Breast epithelium (tissue), 4 donors: ENCODE results near the gene TPTE. TPM values are rescaled to one million over a fixed set of nuclear protein-coding genes. Genes with fewer than 3 reads are reported as not detected.
"Not testable (repeated sequence)": the region's sequence is repeated elsewhere in the genome, so short reads cannot be mapped to it uniquely, and the experiment has no call there.

Experiments
- DNase-seq, 2 donors: peaks; one replicate each; pipeline ENCODE4 v3.0.0-alpha.2; 2019; ENCODE audit warnings: low spot score in 2 of 2
- H3K27ac ChIP-seq, 2 donors: fragments of 200-600 bp; sonication (generic) in 1 of 2; one replicate each; pipeline ENCODE4 v1.5.1; 2016 to 2019; ENCODE audit warnings: mild to moderate bottlenecking in 1 of 2
- H3K27me3 ChIP-seq, 2 donors: fragments of 200-600 bp; sonication (generic) in 1 of 2; one replicate each; pipeline versions ENCODE4 v1.5.1 to v1.6.0; 2017 to 2019; ENCODE audit warnings: control low read depth in 1 of 2, mild to moderate bottlenecking in 1 of 2
- H3K36me3 ChIP-seq: fragments of 200-600 bp; one replicate; pipeline ENCODE4 v1.5.1; 2019
- H3K4me1 ChIP-seq, 2 donors: fragments of 200-600 bp; sonication (generic); one replicate each; pipeline ENCODE4 v1.5.1; 2016 to 2019; ENCODE audit warnings: control low read depth in 1 of 2
- H3K4me3 ChIP-seq, 3 donors: fragments of 200-600 bp; sonication (generic); 1 replicate in 2 of 3; 2 replicates in 1 of 3; pipeline ENCODE4 v1.5.1; 2016 to 2019; ENCODE audit warnings: mild to moderate bottlenecking in 3 of 3, moderate library complexity in 2 of 3
- H3K9me3 ChIP-seq, 2 donors: fragments of 200-600 bp; sonication (generic) in 1 of 2; one replicate each; pipeline ENCODE4 v1.5.1; 2016 to 2019; ENCODE audit warnings: control low read depth in 1 of 2
- POLR2A ChIP-seq: fragments of 450-650 bp; IDR thresholded peaks from one replicate; pipeline ENCODE4 v1.6.1; 2016; ENCODE audit warnings: antibody characterized with exemption, mild to moderate bottlenecking, moderate library complexity
- POLR2AphosphoS5 ChIP-seq, 3 donors: sonication (generic); formaldehyde crosslinking; IDR thresholded peaks; one replicate each; pipeline ENCODE4 v1.6.1; 2017; ENCODE audit warnings: antibody characterized with exemption in 3 of 3
- intact Hi-C: fragments of 100-400 bp; cut with DNase I; formaldehyde crosslinking; loops from one replicate; pipeline ENCODE4 v1.15.1; 2023; ENCODE audit warnings: low total_unique reads
- total RNA-seq, 3 donors: library from RNA; depleted of rRNA; stranded (reverse); fragments of >200 nt; gene quantifications; one replicate each; pipeline ENCODE4 v1.1.0, GENCODE V29; 2016
- TF ChIP-seq, protein P1 (sequence below), 3 donors: fragments of 450-650 bp; IDR thresholded peaks; one replicate each; pipeline ENCODE4 v1.5.1; 2016 to 2017; ENCODE audit warnings: antibody characterized with exemption in 3 of 3, mild to moderate bottlenecking in 3 of 3, moderate library complexity in 3 of 3

TPTE gene
- not detected for total RNA-seq

DNA sequence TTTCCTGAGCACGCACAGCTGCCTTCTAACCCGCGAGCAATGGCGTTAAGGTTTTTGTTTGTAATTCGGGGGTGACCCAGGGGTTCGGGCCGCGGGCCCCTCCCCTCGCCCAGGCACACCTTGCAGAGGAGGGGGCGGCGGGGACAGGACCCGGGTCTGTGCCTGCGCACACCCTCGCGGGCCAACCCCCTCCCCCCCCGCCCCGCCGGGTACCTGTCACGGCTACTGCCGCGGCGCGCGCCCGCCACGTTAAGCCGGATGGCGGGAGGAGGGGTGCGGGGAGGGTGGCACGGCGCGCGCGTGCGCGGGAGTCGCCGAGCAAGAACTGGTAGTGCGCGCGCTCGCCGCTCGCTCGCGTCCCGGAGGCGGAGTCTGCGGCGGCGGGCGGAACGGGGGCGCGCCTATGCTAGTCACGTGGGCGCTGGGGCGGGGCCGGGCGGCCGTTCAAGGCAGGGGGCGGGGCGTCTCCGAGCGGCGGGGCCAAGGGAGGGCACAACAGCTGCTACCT, at the start of gene TPTE:
TSS of gene TPTE (plus strand) at position 493 of the 508 bp plus-strand sequence. CDS start 17,141 bp downstream, outside the sequence.
- Histone ChIP-seq H3K4me3 (no peak within 1 kb of the TSS), H3K4me1 (no peaks in the 10 kb centered on the region), H3K27me3 (no peaks in the 10 kb centered on the region), H3K9me3 (peaks cover 34 to 59% of the 10 kb centered on the region in 2 donors), H3K27ac (no peak within 1 kb of the TSS), H3K36me3 (no peaks in the 10 kb centered on the region)
- no peak for TF ChIP-seq POLR2AphosphoS5 (IDR thresholded peaks at IDR 0.05)
- TF ChIP-seq, protein P1, sequence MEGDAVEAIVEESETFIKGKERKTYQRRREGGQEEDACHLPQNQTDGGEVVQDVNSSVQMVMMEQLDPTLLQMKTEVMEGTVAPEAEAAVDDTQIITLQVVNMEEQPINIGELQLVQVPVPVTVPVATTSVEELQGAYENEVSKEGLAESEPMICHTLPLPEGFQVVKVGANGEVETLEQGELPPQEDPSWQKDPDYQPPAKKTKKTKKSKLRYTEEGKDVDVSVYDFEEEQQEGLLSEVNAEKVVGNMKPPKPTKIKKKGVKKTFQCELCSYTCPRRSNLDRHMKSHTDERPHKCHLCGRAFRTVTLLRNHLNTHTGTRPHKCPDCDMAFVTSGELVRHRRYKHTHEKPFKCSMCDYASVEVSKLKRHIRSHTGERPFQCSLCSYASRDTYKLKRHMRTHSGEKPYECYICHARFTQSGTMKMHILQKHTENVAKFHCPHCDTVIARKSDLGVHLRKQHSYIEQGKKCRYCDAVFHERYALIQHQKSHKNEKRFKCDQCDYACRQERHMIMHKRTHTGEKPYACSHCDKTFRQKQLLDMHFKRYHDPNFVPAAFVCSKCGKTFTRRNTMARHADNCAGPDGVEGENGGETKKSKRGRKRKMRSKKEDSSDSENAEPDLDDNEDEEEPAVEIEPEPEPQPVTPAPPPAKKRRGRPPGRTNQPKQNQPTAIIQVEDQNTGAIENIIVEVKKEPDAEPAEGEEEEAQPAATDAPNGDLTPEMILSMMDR (IDR thresholded peaks at IDR 0.05), result no peak
- TF ChIP-seq POLR2A, result no peak
- no peak for DNase-seq
- intact Hi-C loops, result no loop called here

DNA sequence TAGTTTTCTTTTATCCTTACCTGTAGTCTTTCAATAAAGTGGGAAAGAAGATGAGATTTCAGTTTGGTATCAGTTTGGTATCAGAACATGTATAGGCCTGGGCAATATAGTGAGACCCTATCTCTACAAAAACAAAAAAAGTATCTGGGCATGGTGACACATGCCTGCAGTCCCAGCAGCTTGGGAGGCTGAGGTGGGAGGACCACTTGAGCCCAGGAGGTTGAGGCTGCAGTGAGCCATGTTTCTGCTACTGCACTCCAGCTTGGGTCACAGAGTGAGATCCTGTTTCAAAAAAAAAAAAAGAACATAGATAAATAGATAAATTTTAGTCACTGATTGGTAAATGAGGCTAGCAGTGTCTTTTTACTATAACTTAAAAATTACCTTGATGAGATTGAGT, 49.4 kb upstream of the TPTE start:
- H3K9me3 ChIP-seq, intact Hi-C loops, H3K36me3 ChIP-seq, H3K27me3 ChIP-seq, DNase-seq, H3K4me1 ChIP-seq, H3K27ac ChIP-seq, H3K4me3 ChIP-seq: not testable (repeated sequence)

DNA sequence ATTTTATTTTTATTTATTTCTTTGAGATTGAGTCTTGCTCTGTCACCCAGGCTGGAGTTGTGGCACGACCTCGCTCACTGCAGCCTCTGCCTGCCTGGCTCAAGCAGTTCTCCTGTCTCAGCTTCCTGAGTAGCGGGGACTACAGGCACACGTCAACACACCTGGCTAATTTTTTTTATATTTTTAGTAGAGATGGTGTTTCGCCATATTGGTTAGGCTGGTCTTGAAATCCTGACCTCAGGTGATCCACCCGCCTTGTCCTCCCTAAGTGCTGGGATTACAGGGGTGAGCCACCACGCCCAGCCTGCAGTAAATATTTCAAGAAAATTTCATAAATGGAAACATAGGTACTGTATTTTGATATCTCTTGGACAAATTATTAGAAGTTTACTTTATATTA, 43.6 kb upstream of the TPTE start:
- H3K9me3 ChIP-seq, DNase-seq, H3K4me1 ChIP-seq, intact Hi-C loops, H3K27ac ChIP-seq, H3K27me3 ChIP-seq, H3K4me3 ChIP-seq, H3K36me3 ChIP-seq: not testable (repeated sequence)

DNA sequence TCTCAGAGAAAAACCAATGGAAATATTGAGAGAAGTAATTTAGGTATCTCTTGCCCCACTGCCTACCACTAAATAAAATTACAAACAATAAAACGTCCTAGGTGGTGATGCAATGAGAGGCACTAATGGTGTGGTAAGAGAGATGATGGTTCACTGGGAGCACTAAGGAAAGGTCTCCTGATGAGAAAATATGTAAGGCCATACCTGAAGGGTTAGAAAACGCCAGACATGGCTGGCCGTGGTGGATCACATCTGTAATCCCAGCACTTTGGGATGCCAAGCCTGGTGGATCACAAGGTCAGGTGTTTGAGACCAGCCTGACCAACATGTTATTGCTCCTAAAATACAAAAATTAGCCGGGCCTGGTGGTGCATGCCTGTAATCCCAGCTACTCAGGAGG, 41.5 kb upstream of the TPTE start:
- H3K4me3 ChIP-seq, H3K27ac ChIP-seq, H3K27me3 ChIP-seq, H3K36me3 ChIP-seq, H3K9me3 ChIP-seq, intact Hi-C loops, DNase-seq, H3K4me1 ChIP-seq: not testable (repeated sequence)

DNA sequence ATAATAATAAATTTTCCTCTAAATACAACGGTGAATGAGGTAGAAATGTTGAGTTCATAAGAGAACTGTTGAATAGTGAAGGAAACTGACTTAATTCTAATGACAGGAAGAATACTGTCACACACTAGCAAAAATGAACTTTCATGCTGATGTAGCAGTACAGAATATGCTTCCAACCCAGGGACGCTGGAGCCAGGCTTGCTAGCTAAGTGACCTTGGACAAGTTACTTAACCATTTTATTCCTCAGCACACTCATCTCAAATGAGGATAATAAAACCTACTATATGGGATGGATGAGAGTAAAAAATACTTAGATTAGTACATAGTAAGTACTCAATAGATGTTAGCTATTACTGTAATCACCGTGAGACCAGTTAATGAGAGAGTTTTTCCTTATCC, 36.5 kb upstream of the TPTE start:
- intact Hi-C loops, result not testable (repeated sequence)

DNA sequence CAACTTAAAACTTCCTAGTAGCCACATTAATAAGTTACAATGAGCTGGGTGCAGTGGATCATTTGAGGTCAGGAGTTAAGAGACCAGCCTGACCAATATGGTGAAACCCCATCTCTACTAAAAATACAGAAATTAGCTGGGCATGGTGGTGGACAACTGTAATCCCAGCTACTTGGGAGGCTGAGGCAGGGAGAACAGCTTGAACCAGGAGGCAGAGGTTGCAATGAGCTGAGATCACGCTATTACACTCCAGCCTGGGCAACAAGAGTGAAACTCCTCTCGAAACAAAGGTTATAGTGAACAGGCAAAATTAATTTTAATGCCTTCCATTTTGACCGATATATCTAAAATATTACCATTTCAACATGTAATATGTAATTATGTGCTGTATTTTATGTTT, 30.9 kb upstream of the TPTE start:
- DNase-seq, H3K27me3 ChIP-seq, H3K4me3 ChIP-seq, H3K27ac ChIP-seq, H3K9me3 ChIP-seq, H3K4me1 ChIP-seq, intact Hi-C loops, H3K36me3 ChIP-seq: not testable (repeated sequence)

More for the DNA sequence above, 36.5 kb upstream of the TPTE start:
- H3K9me3 ChIP-seq, H3K36me3 ChIP-seq, H3K27ac ChIP-seq, H3K27me3 ChIP-seq, H3K4me3 ChIP-seq, H3K4me1 ChIP-seq, DNase-seq: not testable (repeated sequence)

DNA sequence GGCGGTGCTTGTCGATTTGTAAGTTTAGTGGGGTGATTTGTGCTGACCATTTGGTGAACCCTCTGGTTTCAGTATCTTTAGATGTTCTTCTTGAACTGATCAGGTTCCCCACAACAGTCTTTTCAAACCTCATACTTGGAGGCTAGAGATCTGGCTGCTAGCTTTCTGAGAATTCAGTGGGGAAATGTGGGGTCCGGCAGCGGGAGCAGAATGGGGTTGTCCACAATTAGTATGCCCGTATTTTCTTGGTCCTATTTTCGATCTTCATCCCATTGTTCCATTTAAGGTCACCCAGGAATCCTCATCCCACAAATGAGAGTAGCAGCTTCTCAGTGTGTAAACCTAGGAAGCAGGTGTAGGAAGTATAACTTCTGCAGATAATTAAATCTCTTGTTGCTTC, 10.3 kb upstream of the TPTE start:
- DNase-seq, result no peak
- Histone ChIP-seq H3K36me3 (no peaks in the 10 kb centered on the region), H3K4me3 (no peak overlapping the region), H3K9me3 (peaks cover 3 to 5% of the 10 kb centered on the region in 2 donors), H3K27me3 (no peaks in the 10 kb centered on the region), H3K4me1 (no peaks in the 10 kb centered on the region), H3K27ac (no peak overlapping the region)
- intact Hi-C loops, result no loop called here
- no peak for TF ChIP-seq POLR2A
- TF ChIP-seq POLR2AphosphoS5 (IDR thresholded peaks at IDR 0.05), result no peak
- TF ChIP-seq, protein P1 (IDR thresholded peaks at IDR 0.05), result no peak

DNA sequence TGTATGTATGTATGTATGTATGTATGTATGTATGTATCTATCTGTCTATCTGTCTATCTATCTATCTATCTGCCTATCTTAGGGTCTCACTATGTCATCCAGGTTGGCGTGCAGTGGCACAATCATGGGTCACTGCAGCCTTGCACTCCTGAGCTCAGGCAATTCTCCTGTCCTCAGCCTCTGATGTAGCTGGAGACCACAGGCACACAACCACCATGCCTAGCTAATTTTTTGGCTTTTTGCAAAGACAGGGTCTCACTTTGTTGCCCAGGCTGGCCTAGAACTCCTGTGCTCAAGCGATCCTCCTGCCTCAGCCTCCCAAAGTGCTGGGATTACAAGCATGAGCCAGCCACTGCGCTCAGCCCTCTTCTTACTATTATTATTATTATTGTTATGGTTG, 4.5 kb upstream of the TPTE start:
- H3K36me3 ChIP-seq, H3K4me1 ChIP-seq, H3K27ac ChIP-seq, H3K4me3 ChIP-seq, H3K27me3 ChIP-seq, DNase-seq, intact Hi-C loops: not testable (repeated sequence)
- peaks cover 35 to 37% of the 10 kb centered on the region in 2 donors for H3K9me3 ChIP-seq

DNA sequence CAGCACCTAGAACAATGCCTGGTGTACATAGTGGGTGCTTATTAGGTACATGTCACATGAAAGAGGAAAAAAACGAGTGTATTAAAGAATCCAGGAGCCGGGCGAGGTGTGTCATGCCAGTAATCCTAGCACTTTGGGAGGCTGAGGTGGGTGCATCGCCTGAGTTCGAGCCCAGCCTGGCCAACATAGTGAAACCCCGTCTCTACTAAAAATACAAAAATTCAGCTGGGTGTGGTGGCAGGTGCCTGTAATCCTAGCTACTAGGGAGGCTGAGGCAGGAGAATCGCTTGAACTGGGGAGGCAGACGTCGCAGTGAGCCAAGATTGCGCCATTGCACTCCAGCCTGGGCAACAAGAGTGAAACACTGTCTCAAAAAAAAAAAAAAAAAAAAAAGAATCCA, 3.5 kb upstream of the TPTE start:
- H3K27ac ChIP-seq, H3K4me3 ChIP-seq, DNase-seq, H3K4me1 ChIP-seq, intact Hi-C loops, H3K27me3 ChIP-seq, H3K36me3 ChIP-seq: not testable (repeated sequence)
- peaks cover 39 to 42% of the 10 kb centered on the region in 2 donors for H3K9me3 ChIP-seq

DNA sequence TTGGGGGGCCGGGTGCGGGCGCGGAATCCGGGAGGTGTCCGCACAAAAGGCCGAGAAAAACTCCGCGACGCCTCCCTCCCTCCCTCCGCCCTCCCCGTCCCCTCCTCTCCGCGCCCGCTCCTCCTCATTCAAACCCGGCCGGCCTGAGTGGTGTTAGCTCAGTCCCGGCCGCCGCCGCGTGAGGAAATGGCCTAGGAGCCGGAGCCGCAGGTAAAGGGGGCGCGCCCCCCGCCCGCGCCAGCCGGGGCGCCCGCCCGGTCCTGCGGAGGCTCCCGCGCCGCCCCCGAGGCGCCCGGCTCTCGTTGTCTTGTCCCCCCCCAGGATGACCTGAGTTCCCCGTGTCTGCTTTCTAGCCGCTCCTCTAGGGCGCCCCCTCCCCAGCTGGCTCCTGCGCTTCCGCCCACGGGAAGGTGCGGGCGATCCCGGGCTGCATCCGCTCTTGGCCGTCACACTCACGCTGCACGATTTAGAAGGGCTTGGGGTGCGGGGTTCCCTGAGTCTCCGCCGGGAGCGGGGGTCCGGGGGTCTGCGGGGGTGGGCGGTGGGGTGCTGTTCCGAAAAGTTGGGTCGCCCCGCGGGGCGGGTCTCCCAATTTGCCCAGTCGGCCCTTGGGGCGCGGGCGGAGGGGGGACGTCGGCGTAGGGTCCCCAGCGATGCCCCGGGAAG, 585 bp downstream of the TPTE start:
- DNase-seq, H3K27ac ChIP-seq, H3K4me1 ChIP-seq, intact Hi-C loops, H3K36me3 ChIP-seq, H3K27me3 ChIP-seq, H3K4me3 ChIP-seq: not testable (repeated sequence)
- peaks cover 32 to 59% of the 10 kb centered on the region in 2 donors for H3K9me3 ChIP-seq
